Liver (tissue), 9 donors: Measurements from ENCODE around the gene WDR27. TPM values are rescaled to one million over a fixed set of nuclear protein-coding genes. Genes with fewer than 3 reads are reported as not detected.
A peak's percentile ranks its signal among the peaks of the same experiment; 100 is the strongest.

ENCODE experiments used
- DNase-seq: peaks from one replicate; pipeline ENCODE4 v3.0.0-alpha.2; 2017; ENCODE audit warnings: low spot score
- H3K27ac ChIP-seq, 2 donors: one replicate each; pipeline ENCODE4 v1.7.0; 2013; ENCODE audit warnings: inconsistent platforms in 2 of 2, low read length in 2 of 2, control low read depth in 1 of 2, low read depth in 1 of 2, mild to moderate bottlenecking in 1 of 2
- H3K27me3 ChIP-seq, 4 donors: one replicate each; pipeline versions ENCODE4 v1.6.1 to v1.7.0; 2013; ENCODE audit warnings: low read length in 3 of 4, inconsistent platforms in 1 of 4, mild to moderate bottlenecking in 1 of 4, moderate library complexity in 1 of 4; ENCODE audit not compliant: control insufficient read depth in 4 of 4, insufficient read depth in 4 of 4
- H3K36me3 ChIP-seq, 4 donors: one replicate each; pipeline versions ENCODE4 v1.6.1 to v1.7.0; 2013; ENCODE audit warnings: low read length in 3 of 4, mild to moderate bottlenecking in 3 of 4, low read depth in 1 of 4, moderate library complexity in 1 of 4; ENCODE audit not compliant: control insufficient read depth in 4 of 4, insufficient read depth in 3 of 4
- H3K4me1 ChIP-seq, 4 donors: one replicate each; pipeline versions ENCODE4 v1.6.1 to v1.7.0; 2013; ENCODE audit warnings: low read length in 3 of 4, mild to moderate bottlenecking in 3 of 4, moderate library complexity in 1 of 4; ENCODE audit not compliant: control insufficient read depth in 4 of 4, insufficient read depth in 4 of 4
- H3K4me3 ChIP-seq, 3 donors: one replicate each; pipeline versions ENCODE4 v1.6.1 to v1.7.0; 2013; ENCODE audit warnings: low read length in 3 of 3, control low read depth in 1 of 3, low read depth in 1 of 3, mild to moderate bottlenecking in 1 of 3
- H3K9ac ChIP-seq, 2 donors: one replicate each; pipeline ENCODE4 v1.7.0; 2013; ENCODE audit warnings: low read length in 2 of 2, mild to moderate bottlenecking in 2 of 2, moderate library complexity in 2 of 2, control low read depth in 1 of 2, low read depth in 1 of 2
- H3K9me3 ChIP-seq, 4 donors: one replicate each; pipeline versions ENCODE4 v1.6.1 to v1.7.0; 2013; ENCODE audit warnings: low read length in 3 of 4; ENCODE audit not compliant: control insufficient read depth in 4 of 4
- ATF3 ChIP-seq: IDR thresholded peaks from 2 replicates; pipeline ENCODE4 v1.6.1; 2016; ENCODE audit warnings: antibody characterized with exemption
- CTCF ChIP-seq: fragments of 150-350 bp; IDR thresholded peaks from 2 replicates; pipeline ENCODE4 v1.5.1; 2017; ENCODE audit warnings: improper control_type of control experiment, low read depth, low read length; ENCODE audit not compliant: missing input control
- EGR1 ChIP-seq, 2 donors: IDR thresholded peaks; 2 replicates each; pipeline ENCODE4 v1.6.1; 2016 to 2018; ENCODE audit warnings: antibody characterized with exemption in 2 of 2, low read depth in 2 of 2
- FOXA1 ChIP-seq: IDR thresholded peaks from 2 replicates; pipeline ENCODE4 v1.6.1; 2016; ENCODE audit warnings: antibody characterized with exemption
- FOXA2 ChIP-seq: IDR thresholded peaks from 2 replicates; pipeline ENCODE4 v1.6.1; 2016; ENCODE audit warnings: antibody characterized with exemption
- GABPA ChIP-seq, 2 donors: IDR thresholded peaks in 1 of 2; conservative IDR thresholded peaks in 1 of 2; 2 replicates each; pipeline ENCODE4 v1.6.1; 2016; ENCODE audit warnings: antibody characterized with exemption in 2 of 2, mild to moderate bottlenecking in 1 of 2, moderate library complexity in 1 of 2
- HNF4A ChIP-seq, 2 donors: conservative IDR thresholded peaks; 2 replicates each; pipeline ENCODE4 v1.6.1; 2016; ENCODE audit warnings: antibody characterized with exemption in 2 of 2, mild to moderate bottlenecking in 2 of 2
- HNF4G ChIP-seq: IDR thresholded peaks from 2 replicates; pipeline ENCODE4 v1.6.1; 2016; ENCODE audit warnings: antibody characterized with exemption
- JUND ChIP-seq, 2 donors: IDR thresholded peaks; 2 replicates each; pipeline ENCODE4 v1.6.1; 2016; ENCODE audit warnings: antibody characterized with exemption in 2 of 2
- NR2F2 ChIP-seq: IDR thresholded peaks from 2 replicates; pipeline ENCODE4 v1.6.1; 2016; ENCODE audit warnings: antibody characterized with exemption
- RAD21 ChIP-seq, 2 donors: IDR thresholded peaks; 2 replicates each; pipeline ENCODE4 v1.6.1; 2016; ENCODE audit warnings: antibody characterized with exemption in 2 of 2, mild to moderate bottlenecking in 2 of 2
- REST ChIP-seq: IDR thresholded peaks from 2 replicates; pipeline ENCODE4 v1.6.1; 2016; ENCODE audit warnings: antibody characterized with exemption, mild to moderate bottlenecking
- SP1 ChIP-seq: IDR thresholded peaks from 2 replicates; pipeline ENCODE4 v1.6.1; 2018; ENCODE audit warnings: antibody characterized with exemption, mild to moderate bottlenecking
- TAF1 ChIP-seq: conservative IDR thresholded peaks from 2 replicates; pipeline ENCODE4 v1.6.1; 2016; ENCODE audit warnings: antibody characterized with exemption, mild to moderate bottlenecking
- YY1 ChIP-seq: IDR thresholded peaks from 2 replicates; pipeline ENCODE4 v1.6.1; 2016; ENCODE audit warnings: antibody characterized with exemption, mild to moderate bottlenecking
- ZBTB33 ChIP-seq: IDR thresholded peaks from 2 replicates; pipeline ENCODE4 v1.6.1; 2016; ENCODE audit warnings: antibody characterized with exemption
- WGBS: extraction: QIAGEN DNeasy Blood & Tissue Kit; methylation state at CpG from one replicate; pipeline ENCODE4 v1.1.7; 2013; 5-methylcytosine and 5-hydroxymethylcytosine counted together
- polyA plus RNA-seq, 2 donors: library from polyadenylated mRNA; stranded (reverse) in 1 of 2; unstranded in 1 of 2; fragments of 200-250 nt in 1 of 2; fragments of >200 nt in 1 of 2; fragmentation: Nextera tagmentation in 1 of 2; extraction: Ambion mirVana in 1 of 2; gene quantifications; one replicate each; pipeline versions ENCODE4 v1.2.1 to v1.2.3, GENCODE V29; 2013 to 2015
- total RNA-seq, 2 donors: library from RNA; depleted of rRNA; stranded (reverse); fragments of >200 nt; gene quantifications; one replicate each; pipeline ENCODE4 v1.2.3, GENCODE V29; 2014
- donor health status: healthy.
- donor health status: healthy.
- donor health status: healthy.
- donor health status: healthy.
- donor health status: healthy.

The WDR27 gene
- total and polyA plus RNA-seq, 4 donors = 3.7 to 20.1 (median 7.7) TPM

- TF ChIP-seq EGR1 (IDR thresholded peaks at IDR 0.05; ENCODE audit: low read depth in 2 of 2) (no peak), FOXA1 (no peak)
- whole genome bisulfite sequencing = 94% methylated on average over 10 of the region's 10 CpGs
Observed at GRCh38 chr6:169454872-169455204, 247.0 kb downstream of the WDR27 start.

GRCh38 chr6:169454204-169454871, 247.5 kb downstream of the WDR27 start:
- Histone ChIP-seq H3K9me3 (no peaks in the 10 kb centered on the region), H3K4me3 (no peak overlapping the region), H3K27me3 (no peaks in the 10 kb centered on the region), H3K36me3 (no peaks in the 10 kb centered on the region), H3K27ac (no peak overlapping the region), H3K4me1 (no peaks in the 10 kb centered on the region), H3K9ac (no peak overlapping the region)
- TF ChIP-seq YY1 (no peak), NR2F2 (no peak)
- DNase-seq = no peak
- 72% methylated on average over 8 of the region's 8 CpGs for WGBS

More at GRCh38 chr6:169454872-169455204, 247.0 kb downstream of the WDR27 start:
- no peak for DNase-seq
- no peak overlapping the region for H3K4me3 ChIP-seq
- H3K36me3 ChIP-seq = no peaks in the 10 kb centered on the region
- no peaks in the 10 kb centered on the region for H3K4me1 ChIP-seq
- no peak overlapping the region for H3K27ac ChIP-seq
- no peak overlapping the region for H3K9ac ChIP-seq
- H3K27me3 ChIP-seq = no peaks in the 10 kb centered on the region
- H3K9me3 ChIP-seq = no peaks in the 10 kb centered on the region

- H3K9ac ChIP-seq = no peak overlapping the region
- no peak for DNase-seq
- peak overlapping the region in 1 of 2 donors; percentile 6 for H3K27ac ChIP-seq
- TF ChIP-seq HNF4G = no peak
- TF ChIP-seq SP1 = no peak
- TF ChIP-seq NR2F2 = no peak
- TF ChIP-seq GABPA (IDR thresholded peaks at IDR 0.05 in 1 of 2, conservative IDR thresholded peaks at IDR 0.05 in 1 of 2) = no peak
- TF ChIP-seq ZBTB33 = no peak
- TF ChIP-seq HNF4A (conservative IDR thresholded peaks at IDR 0.05) = no peak
- TF ChIP-seq FOXA1 = no peak
- TF ChIP-seq EGR1 (IDR thresholded peaks at IDR 0.05; ENCODE audit: low read depth in 2 of 2) = no peak
- no peak for TF ChIP-seq CTCF
- no peak for TF ChIP-seq ATF3
- no peak for TF ChIP-seq TAF1
- no peak for TF ChIP-seq RAD21 (IDR thresholded peaks at IDR 0.05)
- TF ChIP-seq FOXA2 = no peak
- no peak for TF ChIP-seq YY1
- no peak for TF ChIP-seq JUND (IDR thresholded peaks at IDR 0.05)
- no peak for TF ChIP-seq REST
- H3K9me3 ChIP-seq = no peaks in the 10 kb centered on the region
- H3K4me1 ChIP-seq = no peaks in the 10 kb centered on the region
- no peaks in the 10 kb centered on the region for H3K36me3 ChIP-seq
- no peaks in the 10 kb centered on the region for H3K27me3 ChIP-seq
- WGBS = 91% methylated on average over 11 of the region's 11 CpGs
- no peak overlapping the region for H3K4me3 ChIP-seq
Observed at GRCh38 chr6:169452869-169453620, 248.8 kb downstream of the WDR27 start.
